HUDEP-2 (cell line): Measurements from ENCODE around the gene DHRSX.
"Not testable (repeated sequence)": the region's sequence is repeated elsewhere in the genome, so short reads cannot be mapped to it uniquely, and the experiment has no call there.

Source experiments
- DNase-seq, 76 experiments: peaks; one replicate each; lab custom pipeline; 2025; ENCODE audit not compliant: unreplicated experiment in 76 of 76; lab: John Stamatoyannopoulos, UW

The DHRSX gene

GRCh38 chrX:2498781-2499302 lies 1.9 kb downstream of the DHRSX start:
- DNase-seq: no peak

- no peak for DNase-seq
Measured at GRCh38 chrX:2497961-2498780, 2.6 kb downstream of the DHRSX start.

- DNase-seq: no peak
Measured at GRCh38 chrX:2495595-2495994, 5.2 kb downstream of the DHRSX start.

- no peak for DNase-seq
Measured at GRCh38 chrX:2492531-2493218, 8.1 kb downstream of the DHRSX start.

GRCh38 chrX:2490634-2491033 lies 10.1 kb downstream of the DHRSX start:
- DNase-seq: no peak

- DNase-seq: no peak
Measured at GRCh38 chrX:2489446-2490445, 11.0 kb downstream of the DHRSX start.

GRCh38 chrX:2488621-2489285 lies 12.0 kb downstream of the DHRSX start:
- no peak for DNase-seq

GRCh38 chrX:2487366-2487765 lies 13.4 kb downstream of the DHRSX start:
- no peak for DNase-seq

GRCh38 chrX:2486476-2487133 lies 14.2 kb downstream of the DHRSX start:
- no peak for DNase-seq

GRCh38 chrX:2485789-2486345 lies 14.9 kb downstream of the DHRSX start:
- no peak for DNase-seq

GRCh38 chrX:2484721-2485648 lies 15.8 kb downstream of the DHRSX start:
- DNase-seq: no peak

GRCh38 chrX:2484256-2484655 lies 16.5 kb downstream of the DHRSX start:
- DNase-seq: no peak

GRCh38 chrX:2483398-2484060 lies 17.2 kb downstream of the DHRSX start:
- no peak for DNase-seq

GRCh38 chrX:2481597-2481996 lies 19.2 kb downstream of the DHRSX start:
- not testable (repeated sequence) for DNase-seq

GRCh38 chrX:2479982-2480381 lies 20.8 kb downstream of the DHRSX start:
- not testable (repeated sequence) for DNase-seq

GRCh38 chrX:2479420-2479780 lies 21.4 kb downstream of the DHRSX start:
- no peak for DNase-seq

- no peak for DNase-seq
Measured at GRCh38 chrX:2478546-2479419, 22.0 kb downstream of the DHRSX start.
